ENCODE data around the gene TOP1. TPM values are rescaled to one million over a fixed set of nuclear protein-coding genes. Genes with fewer than 3 reads are reported as not detected.
A peak's percentile ranks its signal among the peaks of the same experiment; 100 is the strongest.

Gene TOP1
- total RNA-seq, 1 donor from 2014 or later = 18.0 TPM

GRCh38 chr20:41139227-41140093 lies 110.8 kb downstream of the TOP1 start:
- ATAC-seq (no peak), DNase-seq (ENCODE audit: low spot score) (no peak)

GRCh38 chr20:41140226-41141133 lies 111.9 kb downstream of the TOP1 start:
- no peak for DNase-seq (ENCODE audit: low spot score)
- no peak for ATAC-seq

- no peak for ATAC-seq
- no peak for DNase-seq (ENCODE audit: low spot score)
These were observed 112.7 kb downstream of the TOP1 start for GRCh38 chr20:41141153-41141815.

- ATAC-seq = no peak
- no peak for DNase-seq (ENCODE audit: low spot score)
These were observed 113.6 kb downstream of the TOP1 start for GRCh38 chr20:41142245-41142644.

- DNase-seq (ENCODE audit: low spot score) (no peak), ATAC-seq (no peak)
These were observed 114.3 kb downstream of the TOP1 start for GRCh38 chr20:41142919-41143318.

GRCh38 chr20:41143354-41143753 lies 114.7 kb downstream of the TOP1 start:
- no peak for DNase-seq (ENCODE audit: low spot score)
- ATAC-seq = no peak

- DNase-seq (ENCODE audit: low spot score) (no peak), ATAC-seq (no peak)
These were observed 116.7 kb downstream of the TOP1 start for GRCh38 chr20:41145317-41145716.

GRCh38 chr20:41145821-41146620 lies 117.4 kb downstream of the TOP1 start:
- no peak for DNase-seq (ENCODE audit: low spot score)
- ATAC-seq = peak; percentile 31

- DNase-seq (ENCODE audit: low spot score) (no peak), ATAC-seq (peak; percentile 64)
These were observed 119.2 kb downstream of the TOP1 start for GRCh38 chr20:41147767-41148191.

- no peak for ATAC-seq
These were observed 120.3 kb downstream of the TOP1 start for GRCh38 chr20:41148942-41149341.

GRCh38 chr20:41150664-41151063 lies 122.0 kb downstream of the TOP1 start:
- ATAC-seq = no peak
- DNase-seq (ENCODE audit: low spot score) = no peak

More at GRCh38 chr20:41148942-41149341, 120.3 kb downstream of the TOP1 start:
- DNase-seq (ENCODE audit: low spot score) = no peak

GRCh38 chr20:41151134-41151869 lies 122.7 kb downstream of the TOP1 start:
- DNase-seq (ENCODE audit: low spot score) = no peak

GRCh38 chr20:41152108-41152757 lies 123.6 kb downstream of the TOP1 start:
- DNase-seq (ENCODE audit: low spot score) (no peak), ATAC-seq (no peak)

More at GRCh38 chr20:41151134-41151869, 122.7 kb downstream of the TOP1 start:
- no peak for ATAC-seq

- no peak for DNase-seq (ENCODE audit: low spot score)
These were observed 126.0 kb downstream of the TOP1 start for GRCh38 chr20:41154436-41155176.

GRCh38 chr20:41155261-41155660 lies 126.6 kb downstream of the TOP1 start:
- ATAC-seq = no peak
- DNase-seq (ENCODE audit: low spot score) = no peak

More at GRCh38 chr20:41154436-41155176, 126.0 kb downstream of the TOP1 start:
- peak; percentile 21 for ATAC-seq

- ATAC-seq = no peak
These were observed 129.5 kb downstream of the TOP1 start for GRCh38 chr20:41158082-41158625.

GRCh38 chr20:41159547-41159946 lies 130.9 kb downstream of the TOP1 start:
- ATAC-seq (no peak), DNase-seq (ENCODE audit: low spot score) (no peak)

More at GRCh38 chr20:41158082-41158625, 129.5 kb downstream of the TOP1 start:
- no peak for DNase-seq (ENCODE audit: low spot score)

- ATAC-seq = no peak
- DNase-seq (ENCODE audit: low spot score) = no peak
These were observed 132.1 kb downstream of the TOP1 start for GRCh38 chr20:41160686-41161085.
